OCI-LY1 (cell line): ENCODE data around the gene SPNS2.

ENCODE experiments used
- H2AFZ ChIP-seq: fragments of 200-600 bp; sonication (generic), shearing (Covaris generic); 2 replicates; pipeline ENCODE4 v1.6.0; 2014; ENCODE audit warnings: antibody characterized with exemption, mild to moderate bottlenecking, low read length
- H3F3A ChIP-seq: fragments of 200-600 bp; sonication (generic), shearing (Covaris generic); 2 replicates; pipeline ENCODE4 v1.6.0; 2014; ENCODE audit warnings: mild to moderate bottlenecking, antibody characterized with exemption, low read length, moderate library complexity; ENCODE audit not compliant: insufficient read depth
- H3K27ac ChIP-seq: fragments of 200-600 bp; sonication (generic); 2 replicates; pipeline ENCODE4 v1.5.1; 2014; ENCODE audit warnings: low read length, mixed run types, mild to moderate bottlenecking, low read depth; ENCODE audit not compliant: poor library complexity, severe bottlenecking
- H3K27me3 ChIP-seq: fragments of 200-600 bp; sonication (generic); 2 replicates; pipeline ENCODE4 v1.6.0; 2014; ENCODE audit warnings: antibody characterized with exemption, mild to moderate bottlenecking, low read length, moderate library complexity; ENCODE audit not compliant: insufficient read depth
- H3K36me3 ChIP-seq: fragments of 200-600 bp; sonication (generic); 2 replicates; pipeline ENCODE4 v1.6.1; 2014; ENCODE audit warnings: mild to moderate bottlenecking, antibody characterized with exemption, low read length, moderate library complexity, mixed read lengths; ENCODE audit not compliant: insufficient read depth
- H3K4me1 ChIP-seq: fragments of 200-600 bp; sonication (generic); 2 replicates; pipeline ENCODE4 v1.5.1; 2014; ENCODE audit warnings: mild to moderate bottlenecking, low read length, moderate library complexity; ENCODE audit not compliant: insufficient read depth, severe bottlenecking
- H3K4me2 ChIP-seq: fragments of 200-600 bp; sonication (generic), shearing (Covaris generic); 2 replicates; pipeline ENCODE4 v1.6.1; 2014; ENCODE audit warnings: low read length
- H3K4me3 ChIP-seq: fragments of 200-600 bp; sonication (generic); 2 replicates; pipeline ENCODE4 v1.5.1; 2014; ENCODE audit warnings: low read length, low read depth, mild to moderate bottlenecking, mixed read lengths; ENCODE audit not compliant: poor library complexity, severe bottlenecking
- H3K79me2 ChIP-seq: fragments of 200-600 bp; shearing (Covaris generic); 2 replicates; pipeline ENCODE4 v1.6.1; 2016; ENCODE audit warnings: mixed run types, low read length, mixed read lengths; ENCODE audit not compliant: insufficient read depth
- H3K9ac ChIP-seq: fragments of 200-600 bp; sonication (generic), shearing (Covaris generic); 2 replicates; pipeline ENCODE4 v1.6.1; 2014; ENCODE audit warnings: mild to moderate bottlenecking, low read length, mixed read lengths
- H3K9me2 ChIP-seq: fragments of 200-600 bp; sonication (generic), shearing (Covaris generic); 2 replicates; pipeline ENCODE4 v1.6.1; 2014; ENCODE audit warnings: low read depth, mild to moderate bottlenecking, low read length, mixed read lengths
- H3K9me3 ChIP-seq: fragments of 200-600 bp; shearing (Covaris generic); 2 replicates; pipeline ENCODE4 v1.6.1; 2014; ENCODE audit warnings: low read length, mixed read lengths
- H4K20me1 ChIP-seq: fragments of 200-600 bp; sonication (generic), shearing (Covaris generic); 2 replicates; pipeline ENCODE4 v1.6.0; 2016; ENCODE audit warnings: mild to moderate bottlenecking, low read length; ENCODE audit not compliant: insufficient read depth
- EZH2 ChIP-seq: fragments of 200-600 bp; sonication (generic), shearing (Covaris generic); IDR thresholded peaks from 2 replicates; pipeline ENCODE4 v1.8.0; 2017; ENCODE audit warnings: borderline replicate concordance, mixed run types, mild to moderate bottlenecking, antibody characterized with exemption, low read length, moderate library complexity, mixed read lengths
- TF ChIP-seq, protein P1 (sequence below): fragments of 200-600 bp; sonication (generic), shearing (Covaris generic); IDR thresholded peaks from 2 replicates; pipeline ENCODE4 v1.5.1; 2017; ENCODE audit warnings: mild to moderate bottlenecking, antibody characterized with exemption, low read length, moderate library complexity, mixed read lengths

The SPNS2 gene

DNA sequence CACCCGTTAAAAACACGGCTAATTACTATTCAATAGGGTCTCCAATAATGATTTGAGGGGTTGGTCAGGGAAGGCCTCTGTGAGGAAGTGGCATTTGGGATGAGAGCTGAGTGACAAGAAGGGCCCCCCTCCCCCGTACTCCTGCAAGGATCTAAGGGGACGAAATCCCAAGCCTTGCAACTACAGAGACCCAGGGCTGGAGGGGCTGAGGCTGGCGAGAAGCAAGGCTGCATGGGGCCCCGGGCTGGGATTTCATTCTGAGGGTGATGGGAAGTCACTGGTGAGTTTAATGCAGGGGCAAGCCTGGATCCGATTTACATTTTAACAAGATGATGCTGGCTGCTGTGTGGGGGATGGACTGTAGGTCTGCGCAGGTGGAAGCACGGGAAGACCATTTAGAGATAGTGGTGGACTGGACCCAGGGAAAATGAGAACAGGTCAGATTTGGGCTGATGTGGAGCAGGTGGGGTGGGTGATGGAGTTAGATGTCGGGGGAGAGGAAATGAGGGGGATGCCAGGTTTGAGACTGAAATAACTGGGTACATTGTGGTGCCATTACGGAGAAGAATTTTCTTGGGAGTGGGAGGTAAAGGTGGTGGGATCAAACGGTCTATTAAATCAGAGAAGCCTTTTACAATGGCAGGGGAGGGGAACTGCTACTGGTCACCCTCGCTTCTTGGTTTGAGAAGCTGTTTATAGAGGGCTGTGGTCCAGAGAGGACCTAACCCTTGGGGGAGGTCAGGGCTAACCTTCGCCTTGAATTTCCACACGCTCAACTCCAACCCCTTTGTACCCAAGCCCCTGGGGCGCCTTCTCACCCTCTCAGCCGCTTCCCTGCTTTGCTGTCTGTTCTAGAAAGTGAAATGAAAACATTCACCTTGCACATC, 57.4 kb downstream of the SPNS2 start:
- H3K4me2 ChIP-seq = peak overlapping the region; percentile 70
- no peaks in the 10 kb centered on the region for H3K9me2 ChIP-seq
- H3K79me2 ChIP-seq = peaks cover 18% of the 10 kb centered on the region
- no peaks in the 10 kb centered on the region; the same call in 1 of the 2 replicates for H3K27me3 ChIP-seq
- H3K9me3 ChIP-seq = no peaks in the 10 kb centered on the region
- peak overlapping the region; percentile 8; the same call in 1 of the 2 replicates for H2AFZ ChIP-seq
- H3K36me3 ChIP-seq = peaks cover 28% of the 10 kb centered on the region
- H3K4me3 ChIP-seq = peak overlapping the region; percentile 96
- no peaks in the 10 kb centered on the region for H3F3A ChIP-seq
- H3K4me1 ChIP-seq = peaks cover 31% of the 10 kb centered on the region
- H3K9ac ChIP-seq = peak overlapping the region; percentile 93
- TF ChIP-seq EZH2 = no peak
- TF ChIP-seq, protein P1, sequence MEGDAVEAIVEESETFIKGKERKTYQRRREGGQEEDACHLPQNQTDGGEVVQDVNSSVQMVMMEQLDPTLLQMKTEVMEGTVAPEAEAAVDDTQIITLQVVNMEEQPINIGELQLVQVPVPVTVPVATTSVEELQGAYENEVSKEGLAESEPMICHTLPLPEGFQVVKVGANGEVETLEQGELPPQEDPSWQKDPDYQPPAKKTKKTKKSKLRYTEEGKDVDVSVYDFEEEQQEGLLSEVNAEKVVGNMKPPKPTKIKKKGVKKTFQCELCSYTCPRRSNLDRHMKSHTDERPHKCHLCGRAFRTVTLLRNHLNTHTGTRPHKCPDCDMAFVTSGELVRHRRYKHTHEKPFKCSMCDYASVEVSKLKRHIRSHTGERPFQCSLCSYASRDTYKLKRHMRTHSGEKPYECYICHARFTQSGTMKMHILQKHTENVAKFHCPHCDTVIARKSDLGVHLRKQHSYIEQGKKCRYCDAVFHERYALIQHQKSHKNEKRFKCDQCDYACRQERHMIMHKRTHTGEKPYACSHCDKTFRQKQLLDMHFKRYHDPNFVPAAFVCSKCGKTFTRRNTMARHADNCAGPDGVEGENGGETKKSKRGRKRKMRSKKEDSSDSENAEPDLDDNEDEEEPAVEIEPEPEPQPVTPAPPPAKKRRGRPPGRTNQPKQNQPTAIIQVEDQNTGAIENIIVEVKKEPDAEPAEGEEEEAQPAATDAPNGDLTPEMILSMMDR = no peak
- no peaks in the 10 kb centered on the region for H4K20me1 ChIP-seq
- no peak overlapping the region for H3K27ac ChIP-seq

DNA sequence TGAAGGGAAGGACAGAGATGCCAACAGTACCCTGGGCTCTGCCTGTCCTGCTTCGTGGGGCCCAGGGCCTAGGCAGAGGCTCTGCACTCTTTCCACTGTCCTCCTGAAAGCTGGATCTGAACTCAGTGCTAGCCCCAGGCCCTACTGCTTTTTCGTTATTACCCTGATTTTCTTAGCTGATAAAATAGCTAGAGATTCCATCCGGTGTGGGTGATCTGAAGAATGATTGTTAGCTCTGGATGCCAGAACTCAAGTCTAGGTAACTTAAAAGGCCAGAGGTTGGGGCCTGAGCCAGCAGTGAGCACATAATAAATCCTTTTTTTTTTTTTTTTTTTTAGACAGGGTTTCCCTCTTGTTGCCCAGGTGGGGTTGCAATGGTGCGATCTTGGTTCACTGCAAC, 58.3 kb downstream of the SPNS2 start:
- Histone ChIP-seq H3F3A (no peaks in the 10 kb centered on the region), H3K4me3 (no peak overlapping the region), H3K4me2 (no peak overlapping the region), H3K9ac (no peak overlapping the region), H3K9me2 (no peaks in the 10 kb centered on the region), H3K9me3 (no peaks in the 10 kb centered on the region), H3K27me3 (no peaks in the 10 kb centered on the region; the same call in 1 of the 2 replicates), H3K4me1 (peaks cover 33% of the 10 kb centered on the region), H3K36me3 (peaks cover 20% of the 10 kb centered on the region), H2AFZ (no peak overlapping the region), H3K27ac (no peak overlapping the region), H3K79me2 (peaks cover 18% of the 10 kb centered on the region), H4K20me1 (no peaks in the 10 kb centered on the region)
- TF ChIP-seq, protein P1 = no peak
- no peak for TF ChIP-seq EZH2

DNA sequence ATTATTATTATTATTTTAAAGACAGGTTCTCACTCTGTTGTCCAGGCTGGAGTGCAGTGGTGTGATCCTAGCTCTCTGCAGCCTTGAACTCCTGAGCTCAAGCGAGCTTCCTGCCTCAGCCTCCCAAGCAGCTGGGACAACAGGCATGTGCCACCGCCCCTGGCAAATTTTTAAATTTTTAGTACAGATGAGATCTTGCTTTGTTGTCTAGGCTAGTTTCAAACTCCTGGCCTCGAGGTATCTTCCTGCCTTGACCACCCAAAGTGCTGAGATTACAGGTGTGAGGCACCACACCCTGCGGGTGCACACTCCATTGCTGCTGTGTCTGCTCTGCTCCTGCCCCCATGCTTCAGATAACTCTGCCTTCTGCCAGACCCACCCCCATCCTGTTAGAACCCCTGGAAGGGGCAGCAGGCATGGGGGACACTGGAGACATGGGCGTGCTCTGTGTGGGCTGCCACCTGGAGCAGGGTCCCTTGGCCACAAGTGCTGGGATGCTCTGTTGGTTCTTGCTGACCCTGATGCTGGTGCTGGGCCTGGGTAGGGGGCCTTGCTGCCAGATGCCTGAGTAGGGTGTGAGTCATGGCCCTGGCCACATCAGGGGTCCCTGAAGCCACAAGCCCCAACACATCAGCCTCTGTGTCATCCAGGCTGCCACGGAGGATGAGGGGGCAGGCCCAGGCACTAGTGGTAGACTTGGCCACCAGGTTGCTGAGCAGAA, 59.1 kb downstream of the SPNS2 start:
- Histone ChIP-seq H3K4me1 (peaks cover 40% of the 10 kb centered on the region), H3K9me2 (no peaks in the 10 kb centered on the region), H3K4me2 (no peak overlapping the region), H3K27ac (no peak overlapping the region), H3K27me3 (no peaks in the 10 kb centered on the region; the same call in 1 of the 2 replicates), H3K9me3 (no peaks in the 10 kb centered on the region), H3K4me3 (no peak overlapping the region), H3K36me3 (peaks cover 12% of the 10 kb centered on the region), H3K9ac (no peak overlapping the region), H2AFZ (no peak overlapping the region), H4K20me1 (no peaks in the 10 kb centered on the region), H3F3A (no peaks in the 10 kb centered on the region), H3K79me2 (peaks cover 18% of the 10 kb centered on the region)
- no peak for TF ChIP-seq EZH2
- TF ChIP-seq, protein P1 = no peak
